ENCODE results near the gene TJP2. TPM values are rescaled to one million over a fixed set of nuclear protein-coding genes. Genes with fewer than 3 reads are reported as not detected.

The TJP2 gene
- total RNA-seq, 4 donors from 2014 or later, result 39.3 to 147 (median 104) TPM

Other genes with a start within 250 kb of the TJP2 start
- gene PRKACG, start 160.2 kb upstream of the TJP2 start, total RNA-seq, result not detected
- 10 to 100 TPM in 2 of 4 donors, 1 to 10 TPM in 2; 4.6 to 13.2 (median 8.1) TPM for gene FXN, start 138.5 kb upstream of the TJP2 start, total RNA-seq
- 10 to 100 TPM; 11.3 to 29.3 (median 21.3) TPM for gene ENTREP1, start 150.9 kb downstream of the TJP2 start, total RNA-seq